Body of pancreas (tissue), 4 donors: ENCODE data around the gene G6PD.

Experiments used
- CTCF ChIP-seq, 7 experiments: fragments of 450-650 bp in 4 of 7; fragments of 200-600 bp in 3 of 7; sonication (generic) in 3 of 7; IDR thresholded peaks; one replicate each; pipeline ENCODE4 v1.5.1; 2016 to 2019; ENCODE audit warnings: antibody characterized with exemption in 7 of 7
- POLR2A ChIP-seq, 3 donors: fragments of 450-650 bp; IDR thresholded peaks; one replicate each; pipeline ENCODE4 v1.6.1; 2016; ENCODE audit warnings: antibody characterized with exemption in 3 of 3, mild to moderate bottlenecking in 2 of 3

DNA sequence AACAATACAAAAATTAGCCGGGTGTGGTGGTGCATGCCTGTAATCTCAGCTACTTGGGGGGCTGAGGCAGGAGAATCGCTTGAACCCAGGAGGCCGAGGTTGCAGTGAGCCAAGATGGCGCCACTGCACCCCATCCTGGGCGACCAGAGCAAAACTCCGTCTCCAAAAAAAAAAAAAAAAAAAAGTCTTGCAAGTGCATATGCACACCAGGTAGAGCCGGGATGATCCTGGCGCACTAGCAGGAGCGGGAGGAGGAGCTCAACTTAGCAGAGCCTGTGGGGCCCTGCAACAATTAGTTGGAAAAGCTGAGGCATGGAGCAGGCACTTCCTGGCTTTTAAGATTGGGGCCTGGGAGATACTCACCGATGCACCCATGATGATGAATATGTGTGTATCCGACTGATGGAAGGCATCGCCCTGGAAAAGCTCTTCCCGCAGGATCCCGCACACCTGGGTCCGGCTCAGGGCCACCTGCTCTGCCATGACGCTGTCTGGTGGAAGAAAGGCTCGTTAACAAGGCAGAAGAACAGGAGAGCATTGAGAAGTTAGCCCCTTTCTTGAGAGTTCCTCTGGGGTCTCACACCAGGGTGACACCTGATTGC is 872 bp downstream of the G6PD start:
- TF ChIP-seq CTCF (IDR thresholded peaks at IDR 0.05): no peak
- TF ChIP-seq POLR2A (IDR thresholded peaks at IDR 0.05): no peak
